Breast epithelium (tissue), 4 donors: ENCODE measurements around the gene AMBP. TPM values are rescaled to one million over a fixed set of nuclear protein-coding genes. Genes with fewer than 3 reads are reported as not detected.

Experiments used
- DNase-seq, 2 donors: peaks; one replicate each; pipeline ENCODE4 v3.0.0-alpha.2; 2019; ENCODE audit warnings: low spot score in 2 of 2
- H3K27ac ChIP-seq, 2 donors: fragments of 200-600 bp; sonication (generic) in 1 of 2; one replicate each; pipeline ENCODE4 v1.5.1; 2016 to 2019; ENCODE audit warnings: mild to moderate bottlenecking in 1 of 2
- H3K27me3 ChIP-seq, 2 donors: fragments of 200-600 bp; sonication (generic) in 1 of 2; one replicate each; pipeline versions ENCODE4 v1.5.1 to v1.6.0; 2017 to 2019; ENCODE audit warnings: control low read depth in 1 of 2, mild to moderate bottlenecking in 1 of 2
- H3K36me3 ChIP-seq: fragments of 200-600 bp; one replicate; pipeline ENCODE4 v1.5.1; 2019
- H3K4me1 ChIP-seq, 2 donors: fragments of 200-600 bp; sonication (generic); one replicate each; pipeline ENCODE4 v1.5.1; 2016 to 2019; ENCODE audit warnings: control low read depth in 1 of 2
- H3K4me3 ChIP-seq, 3 donors: fragments of 200-600 bp; sonication (generic); 1 replicate in 2 of 3; 2 replicates in 1 of 3; pipeline ENCODE4 v1.5.1; 2016 to 2019; ENCODE audit warnings: mild to moderate bottlenecking in 3 of 3, moderate library complexity in 2 of 3
- H3K9me3 ChIP-seq, 2 donors: fragments of 200-600 bp; sonication (generic) in 1 of 2; one replicate each; pipeline ENCODE4 v1.5.1; 2016 to 2019; ENCODE audit warnings: control low read depth in 1 of 2
- CTCF ChIP-seq, 3 donors: fragments of 450-650 bp; IDR thresholded peaks; one replicate each; pipeline ENCODE4 v1.5.1; 2016 to 2017; ENCODE audit warnings: antibody characterized with exemption in 3 of 3, mild to moderate bottlenecking in 3 of 3, moderate library complexity in 3 of 3
- POLR2A ChIP-seq: fragments of 450-650 bp; IDR thresholded peaks from one replicate; pipeline ENCODE4 v1.6.1; 2016; ENCODE audit warnings: antibody characterized with exemption, mild to moderate bottlenecking, moderate library complexity
- POLR2AphosphoS5 ChIP-seq, 3 donors: sonication (generic); formaldehyde crosslinking; IDR thresholded peaks; one replicate each; pipeline ENCODE4 v1.6.1; 2017; ENCODE audit warnings: antibody characterized with exemption in 3 of 3
- intact Hi-C: fragments of 100-400 bp; cut with DNase I; formaldehyde crosslinking; loops from one replicate; pipeline ENCODE4 v1.15.1; 2023; ENCODE audit warnings: low total_unique reads
- total RNA-seq, 3 donors: library from RNA; depleted of rRNA; stranded (reverse); fragments of >200 nt; gene quantifications; one replicate each; pipeline ENCODE4 v1.1.0, GENCODE V29; 2016

Gene AMBP
- total RNA-seq, 3 donors from 2014 or later: 0.66 TPM; not detected in 2

- Histone ChIP-seq H3K4me1 (peaks cover 0 to 8% of the 10 kb centered on the region in 2 donors), H3K27me3 (no peaks in the 10 kb centered on the region), H3K27ac (no peak overlapping the region), H3K4me3 (no peak overlapping the region), H3K9me3 (no peaks in the 10 kb centered on the region), H3K36me3 (no peaks in the 10 kb centered on the region)
- no peak for TF ChIP-seq POLR2A
- no peak for TF ChIP-seq CTCF (IDR thresholded peaks at IDR 0.05)
- TF ChIP-seq POLR2AphosphoS5 (IDR thresholded peaks at IDR 0.05): no peak
- intact Hi-C loops: no loop called here
- peak; percentile 59 to 63 for DNase-seq
Measured at GRCh38 chr9:114072184-114073140, 5.6 kb downstream of the AMBP start.

- no peak for DNase-seq
- no peaks in the 10 kb centered on the region for H3K27me3 ChIP-seq
- intact Hi-C loops: no loop called here
- no peak overlapping the region for H3K27ac ChIP-seq
- no peak overlapping the region for H3K4me3 ChIP-seq
- no peaks in the 10 kb centered on the region for H3K36me3 ChIP-seq
- no peaks in the 10 kb centered on the region for H3K9me3 ChIP-seq
- TF ChIP-seq CTCF (IDR thresholded peaks at IDR 0.05): no peak
- TF ChIP-seq POLR2A: no peak
- peaks cover 0 to 8% of the 10 kb centered on the region in 2 donors for H3K4me1 ChIP-seq
Measured at GRCh38 chr9:114071197-114071795, 6.8 kb downstream of the AMBP start.

GRCh38 chr9:114070188-114071103, 7.7 kb downstream of the AMBP start:
- Histone ChIP-seq H3K27ac (no peak overlapping the region), H3K36me3 (no peaks in the 10 kb centered on the region), H3K9me3 (no peaks in the 10 kb centered on the region), H3K27me3 (no peaks in the 10 kb centered on the region), H3K4me3 (no peak overlapping the region), H3K4me1 (peaks cover 0 to 8% of the 10 kb centered on the region in 2 donors)
- no peak for DNase-seq
- TF ChIP-seq POLR2A (no peak), POLR2AphosphoS5 (IDR thresholded peaks at IDR 0.05) (no peak), CTCF (IDR thresholded peaks at IDR 0.05) (no peak)
- intact Hi-C loops: no loop called here

GRCh38 chr9:114069476-114070187, 8.5 kb downstream of the AMBP start:
- no peak overlapping the region for H3K27ac ChIP-seq
- H3K27me3 ChIP-seq: no peaks in the 10 kb centered on the region
- intact Hi-C loops: loop anchor here (5.0 kb wide), 1 partner anchor 463 kb away; no protein-coding TSS in a partner anchor
- H3K36me3 ChIP-seq: no peaks in the 10 kb centered on the region
- H3K9me3 ChIP-seq: no peaks in the 10 kb centered on the region
- TF ChIP-seq POLR2AphosphoS5 (IDR thresholded peaks at IDR 0.05) (no peak), CTCF (IDR thresholded peaks at IDR 0.05) (no peak), POLR2A (no peak)
- no peak for DNase-seq
- H3K4me1 ChIP-seq: peaks cover 0 to 8% of the 10 kb centered on the region in 2 donors
- H3K4me3 ChIP-seq: no peak overlapping the region
